ENCODE measurements around the gene SETD3.

SETD3 gene

GRCh38 chr14:99420711-99421110 is 59.9 kb downstream of the SETD3 start:
- DNase-seq = no peak

GRCh38 chr14:99419905-99420304 is 60.8 kb downstream of the SETD3 start:
- DNase-seq = no peak

- no peak for DNase-seq
These were observed 62.4 kb downstream of the SETD3 start for GRCh38 chr14:99418242-99418641.

GRCh38 chr14:99416909-99417308 is 63.8 kb downstream of the SETD3 start:
- DNase-seq = no peak

GRCh38 chr14:99415496-99416281 is 65.0 kb downstream of the SETD3 start:
- peak in 1 of 2 experiments; percentile 33 for DNase-seq

- DNase-seq = no peak
These were observed 66.7 kb downstream of the SETD3 start for GRCh38 chr14:99413911-99414310.

GRCh38 chr14:99413172-99413571 is 67.5 kb downstream of the SETD3 start:
- no peak for DNase-seq

- no peak for DNase-seq
These were observed 68.3 kb downstream of the SETD3 start for GRCh38 chr14:99412117-99413061.

- DNase-seq = no peak
These were observed 70.6 kb downstream of the SETD3 start for GRCh38 chr14:99410019-99410418.

GRCh38 chr14:99408971-99409289 is 71.7 kb downstream of the SETD3 start:
- no peak for DNase-seq

GRCh38 chr14:99408286-99408970 is 72.2 kb downstream of the SETD3 start:
- DNase-seq = no peak

GRCh38 chr14:99407416-99407815 is 73.2 kb downstream of the SETD3 start:
- DNase-seq = no peak

- DNase-seq = no peak
These were observed 77.7 kb downstream of the SETD3 start for GRCh38 chr14:99402950-99403349.

- DNase-seq = no peak
These were observed 78.4 kb downstream of the SETD3 start for GRCh38 chr14:99402285-99402648.

GRCh38 chr14:99401621-99402284 is 78.9 kb downstream of the SETD3 start:
- DNase-seq = no peak

GRCh38 chr14:99401211-99401610 is 79.4 kb downstream of the SETD3 start:
- DNase-seq = no peak

GRCh38 chr14:99397698-99398097 is 83.0 kb downstream of the SETD3 start:
- DNase-seq = no peak

GRCh38 chr14:99395909-99396530 is 84.6 kb downstream of the SETD3 start:
- no peak for DNase-seq

GRCh38 chr14:99394602-99395156 is 86.0 kb downstream of the SETD3 start:
- no peak for DNase-seq

GRCh38 chr14:99393059-99393655 is 87.5 kb downstream of the SETD3 start:
- DNase-seq = no peak

- no peak for DNase-seq
These were observed 89.0 kb downstream of the SETD3 start for GRCh38 chr14:99391671-99392070.
